ENCODE measurements around the gene PDE4A.
"Not testable (repeated sequence)": the region's sequence is repeated elsewhere in the genome, so short reads cannot be mapped to it uniquely, and the experiment has no call there.

PDE4A gene

DNA sequence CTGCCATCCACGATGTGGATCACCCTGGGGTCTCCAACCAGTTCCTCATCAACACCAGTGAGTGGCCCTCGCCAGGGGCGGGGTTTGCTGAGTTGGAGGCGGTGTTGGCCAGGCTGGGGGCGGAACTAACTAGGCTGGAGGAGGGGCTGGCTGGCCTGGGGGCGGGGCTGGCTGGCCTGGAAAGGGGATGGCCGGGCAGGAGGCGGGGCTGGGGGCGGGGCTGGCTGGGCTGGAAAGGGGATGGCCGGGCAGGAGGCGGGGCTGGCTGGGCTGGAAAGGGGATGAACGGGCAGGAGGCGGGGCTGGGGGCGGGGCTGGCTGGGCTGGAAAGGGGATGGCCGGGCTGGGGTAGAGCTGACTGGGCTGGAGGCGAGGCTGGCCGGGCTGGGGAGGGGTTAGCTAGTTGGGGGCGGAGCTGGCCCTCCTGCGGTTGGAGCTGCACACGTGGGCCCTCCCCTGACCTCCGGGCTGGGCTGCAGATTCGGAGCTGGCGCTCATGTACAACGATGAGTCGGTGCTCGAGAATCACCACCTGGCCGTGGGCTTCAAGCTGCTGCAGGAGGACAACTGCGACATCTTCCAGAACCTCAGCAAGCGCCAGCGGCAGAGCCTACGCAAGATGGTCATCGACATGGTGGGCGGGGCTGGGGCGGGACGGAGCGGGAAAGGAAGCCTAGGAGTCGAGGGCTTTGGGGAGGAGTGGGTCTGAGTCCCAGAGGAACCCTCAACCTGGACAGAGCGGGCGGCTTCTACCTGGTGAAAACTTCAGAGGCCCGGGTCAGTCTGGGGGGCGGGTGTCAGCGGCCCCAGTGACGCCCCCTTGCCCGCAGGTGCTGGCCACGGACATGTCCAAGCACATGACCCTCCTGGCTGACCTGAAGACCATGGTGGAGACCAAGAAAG, 41.0 kb downstream of the PDE4A start:
- H3K9ac ChIP-seq (ENCODE audit: insufficient read length, low read depth), result peak overlapping the region; percentile 64
- no peaks in the 10 kb centered on the region for H3K4me1 ChIP-seq (ENCODE audit: insufficient read depth, insufficient read length)
- DNase-seq (ENCODE audit: low read depth, low spot score), result peak; percentile 88
- no peaks in the 10 kb centered on the region for H3K27me3 ChIP-seq (ENCODE audit: insufficient read depth, insufficient read length)
- peaks cover 15% of the 10 kb centered on the region for H3K36me3 ChIP-seq (ENCODE audit: insufficient read depth, insufficient read length, low read length)
- TF ChIP-seq ZNF274 (IDR thresholded peaks at IDR 0.05; ENCODE audit: low read depth, low read length) (no peak), SUZ12 (IDR thresholded peaks at IDR 0.05; ENCODE audit: extremely low read depth, insufficient read depth, insufficient read length) (no peak), YY1 (IDR thresholded peaks at IDR 0.05; ENCODE audit: insufficient read depth, insufficient read length) (no peak)
- H3K4me3 ChIP-seq (ENCODE audit: insufficient read length, low read depth), result peak overlapping the region; percentile 42
- no peaks in the 10 kb centered on the region for H3K9me3 ChIP-seq (ENCODE audit: insufficient read depth, low read length)

DNA sequence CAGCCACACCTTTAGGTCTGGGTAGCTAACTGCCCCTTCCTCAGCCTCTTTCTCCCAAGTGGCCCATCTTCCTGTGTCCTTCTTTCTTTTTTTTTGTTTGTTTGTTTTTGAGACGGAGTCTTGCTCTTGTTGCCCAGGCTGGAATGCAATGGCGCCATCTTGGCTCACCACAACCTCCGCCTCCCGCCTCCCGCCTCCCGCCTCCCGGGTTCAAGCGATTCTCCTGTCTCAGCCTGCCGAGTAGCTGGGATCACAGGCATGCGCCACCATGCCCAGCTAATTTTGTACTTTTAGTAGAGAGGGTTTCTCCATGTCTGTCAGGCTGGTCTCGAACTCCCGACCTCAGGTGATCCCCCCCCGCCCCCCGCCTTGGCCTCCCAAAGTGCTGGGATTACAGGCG, 41.7 kb downstream of the PDE4A start:
- not testable (repeated sequence) for H3K9me3 ChIP-seq (ENCODE audit: insufficient read depth, low read length); H3K9ac ChIP-seq (ENCODE audit: insufficient read length, low read depth); H3K27me3 ChIP-seq (ENCODE audit: insufficient read depth, insufficient read length); DNase-seq (ENCODE audit: low read depth, low spot score); H3K4me1 ChIP-seq (ENCODE audit: insufficient read depth, insufficient read length)
- Histone ChIP-seq H3K36me3 (ENCODE audit: insufficient read depth, insufficient read length, low read length) (peaks cover 18% of the 10 kb centered on the region), H3K4me3 (ENCODE audit: insufficient read length, low read depth) (peak overlapping the region; percentile 42)

DNA sequence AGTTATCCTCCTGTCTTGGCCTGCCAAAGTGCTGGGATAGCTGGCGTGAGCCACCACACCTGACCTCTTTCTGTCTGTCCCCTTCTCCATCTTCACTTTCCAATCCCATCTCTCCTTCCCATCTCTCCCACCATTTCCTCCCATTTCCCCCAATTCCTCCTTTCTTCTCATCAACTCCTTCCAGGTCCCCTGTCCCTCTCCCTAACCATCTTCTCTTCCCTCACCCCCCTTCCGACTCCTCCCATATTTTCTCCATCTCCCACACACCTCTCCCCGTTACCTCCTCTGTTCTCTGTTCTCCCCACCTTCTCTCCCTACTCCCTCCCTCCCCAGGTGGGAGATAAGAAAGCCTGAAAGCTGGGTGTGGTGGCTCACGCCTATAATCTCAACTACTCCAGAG, 42.2 kb downstream of the PDE4A start:
- H3K4me3 ChIP-seq (ENCODE audit: insufficient read length, low read depth), result no peak overlapping the region
- peaks cover 23% of the 10 kb centered on the region for H3K36me3 ChIP-seq (ENCODE audit: insufficient read depth, insufficient read length, low read length)
- no peaks in the 10 kb centered on the region for H3K27me3 ChIP-seq (ENCODE audit: insufficient read depth, insufficient read length)
- no peaks in the 10 kb centered on the region for H3K4me1 ChIP-seq (ENCODE audit: insufficient read depth, insufficient read length)
- no peak overlapping the region for H3K9ac ChIP-seq (ENCODE audit: insufficient read length, low read depth)
- no peaks in the 10 kb centered on the region for H3K9me3 ChIP-seq (ENCODE audit: insufficient read depth, low read length)
- DNase-seq (ENCODE audit: low read depth, low spot score), result no peak
- TF ChIP-seq ZNF274 (IDR thresholded peaks at IDR 0.05; ENCODE audit: low read depth, low read length) (no peak), YY1 (IDR thresholded peaks at IDR 0.05; ENCODE audit: insufficient read depth, insufficient read length) (no peak)

DNA sequence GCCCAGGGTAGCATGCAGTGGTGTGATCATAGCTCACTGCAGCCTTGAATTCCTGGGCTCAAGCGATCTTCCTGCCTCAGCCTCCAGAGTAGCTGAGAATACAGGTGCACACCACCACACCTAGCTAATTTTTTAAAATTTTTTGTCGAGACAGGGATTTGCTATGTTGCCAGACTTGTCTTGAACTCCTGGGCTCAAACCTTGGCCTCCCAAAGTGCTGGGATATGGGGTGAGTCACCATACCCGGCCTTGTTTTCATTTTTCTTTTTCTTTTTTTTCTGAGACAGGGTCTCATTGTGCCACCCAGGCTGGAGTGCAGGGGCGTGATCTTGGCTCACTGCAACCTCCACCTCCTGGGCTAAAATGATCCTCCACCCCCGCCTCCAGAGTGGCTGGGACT, 44.1 kb downstream of the PDE4A start:
- H3K4me3 ChIP-seq (ENCODE audit: insufficient read length, low read depth), result no peak overlapping the region
- DNase-seq (ENCODE audit: low read depth, low spot score), result no peak
- no peak overlapping the region for H3K9ac ChIP-seq (ENCODE audit: insufficient read length, low read depth)
- peaks cover 7% of the 10 kb centered on the region for H3K4me1 ChIP-seq (ENCODE audit: insufficient read depth, insufficient read length)
- H3K27me3 ChIP-seq (ENCODE audit: insufficient read depth, insufficient read length), result no peaks in the 10 kb centered on the region
- H3K36me3 ChIP-seq (ENCODE audit: insufficient read depth, insufficient read length, low read length), result peaks cover 22% of the 10 kb centered on the region
- no peaks in the 10 kb centered on the region for H3K9me3 ChIP-seq (ENCODE audit: insufficient read depth, low read length)
- no peak for TF ChIP-seq ZNF274 (IDR thresholded peaks at IDR 0.05; ENCODE audit: low read depth, low read length)
- no peak for TF ChIP-seq YY1 (IDR thresholded peaks at IDR 0.05; ENCODE audit: insufficient read depth, insufficient read length)
- no peak for TF ChIP-seq SUZ12 (IDR thresholded peaks at IDR 0.05; ENCODE audit: extremely low read depth, insufficient read depth, insufficient read length)

DNA sequence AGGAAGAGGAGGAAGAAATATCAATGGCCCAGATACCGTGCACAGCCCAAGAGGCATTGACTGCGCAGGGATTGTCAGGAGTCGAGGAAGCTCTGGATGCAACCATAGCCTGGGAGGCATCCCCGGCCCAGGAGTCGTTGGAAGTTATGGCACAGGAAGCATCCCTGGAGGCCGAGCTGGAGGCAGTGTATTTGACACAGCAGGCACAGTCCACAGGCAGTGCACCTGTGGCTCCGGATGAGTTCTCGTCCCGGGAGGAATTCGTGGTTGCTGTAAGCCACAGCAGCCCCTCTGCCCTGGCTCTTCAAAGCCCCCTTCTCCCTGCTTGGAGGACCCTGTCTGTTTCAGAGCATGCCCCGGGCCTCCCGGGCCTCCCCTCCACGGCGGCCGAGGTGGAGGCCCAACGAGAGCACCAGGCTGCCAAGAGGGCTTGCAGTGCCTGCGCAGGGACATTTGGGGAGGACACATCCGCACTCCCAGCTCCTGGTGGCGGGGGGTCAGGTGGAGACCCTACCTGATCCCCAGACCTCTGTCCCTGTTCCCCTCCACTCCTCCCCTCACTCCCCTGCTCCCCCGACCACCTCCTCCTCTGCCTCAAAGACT, 46.9 kb downstream of the PDE4A start:
- Histone ChIP-seq H3K9ac (ENCODE audit: insufficient read length, low read depth) (peak overlapping the region; percentile 6), H3K9me3 (ENCODE audit: insufficient read depth, low read length) (no peaks in the 10 kb centered on the region), H3K27me3 (ENCODE audit: insufficient read depth, insufficient read length) (no peaks in the 10 kb centered on the region), H3K36me3 (ENCODE audit: insufficient read depth, insufficient read length, low read length) (peaks cover 20% of the 10 kb centered on the region), H3K4me3 (ENCODE audit: insufficient read length, low read depth) (no peak overlapping the region), H3K4me1 (ENCODE audit: insufficient read depth, insufficient read length) (peaks cover 9% of the 10 kb centered on the region)
- DNase-seq (ENCODE audit: low read depth, low spot score), result no peak
- no peak for TF ChIP-seq ZNF274 (IDR thresholded peaks at IDR 0.05; ENCODE audit: low read depth, low read length)
- no peak for TF ChIP-seq SUZ12 (IDR thresholded peaks at IDR 0.05; ENCODE audit: extremely low read depth, insufficient read depth, insufficient read length)
- TF ChIP-seq YY1 (IDR thresholded peaks at IDR 0.05; ENCODE audit: insufficient read depth, insufficient read length), result no peak

DNA sequence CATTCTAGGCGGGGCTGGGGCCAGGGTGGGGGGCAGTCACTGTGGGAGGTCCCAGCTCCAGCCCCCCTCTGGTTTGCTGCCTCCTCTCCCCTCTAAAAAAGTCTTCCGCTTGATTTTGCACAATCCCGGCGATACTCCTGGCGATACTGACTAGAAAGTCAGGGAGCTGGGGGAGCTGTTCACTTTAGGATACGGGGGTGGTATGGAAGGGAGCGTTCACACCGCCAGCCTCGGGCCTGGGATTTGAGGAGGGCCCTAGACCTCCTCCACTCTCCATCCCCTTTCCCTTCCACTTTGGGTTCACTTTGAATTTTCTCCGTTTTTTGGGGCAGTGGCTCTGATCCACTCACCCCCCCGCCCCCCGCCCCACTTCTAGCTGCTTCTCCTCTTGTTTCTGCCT, 47.8 kb downstream of the PDE4A start:
- TF ChIP-seq SUZ12 (IDR thresholded peaks at IDR 0.05; ENCODE audit: extremely low read depth, insufficient read depth, insufficient read length), result no peak

DNA sequence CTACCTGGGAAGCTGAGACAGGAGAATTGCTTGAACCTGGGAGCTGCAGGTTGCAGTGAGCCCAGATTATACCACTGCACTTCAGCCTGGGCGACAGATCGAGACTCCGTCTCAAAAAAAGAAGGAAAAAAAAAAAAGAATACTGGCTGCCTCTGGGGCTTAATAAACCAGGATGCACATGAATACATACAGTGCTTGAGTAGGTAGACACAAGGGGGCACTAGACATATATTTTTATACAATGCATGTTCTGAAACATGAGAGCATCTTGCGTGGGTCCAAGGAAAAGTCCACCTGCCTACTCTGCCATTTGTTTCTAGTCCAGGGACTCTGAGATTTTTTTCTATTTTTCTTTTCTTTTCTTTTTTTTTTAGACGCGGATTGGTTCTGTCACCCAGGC, 51.6 kb downstream of the PDE4A start:
- Histone ChIP-seq H3K36me3 (ENCODE audit: insufficient read depth, insufficient read length, low read length) (peaks cover 9% of the 10 kb centered on the region), H3K4me1 (ENCODE audit: insufficient read depth, insufficient read length) (peaks cover 9% of the 10 kb centered on the region), H3K9me3 (ENCODE audit: insufficient read depth, low read length) (no peaks in the 10 kb centered on the region), H3K4me3 (ENCODE audit: insufficient read length, low read depth) (no peak overlapping the region), H3K9ac (ENCODE audit: insufficient read length, low read depth) (no peak overlapping the region), H3K27me3 (ENCODE audit: insufficient read depth, insufficient read length) (no peaks in the 10 kb centered on the region)
- TF ChIP-seq YY1 (IDR thresholded peaks at IDR 0.05; ENCODE audit: insufficient read depth, insufficient read length) (no peak), ZNF274 (IDR thresholded peaks at IDR 0.05; ENCODE audit: low read depth, low read length) (no peak), SUZ12 (IDR thresholded peaks at IDR 0.05; ENCODE audit: extremely low read depth, insufficient read depth, insufficient read length) (no peak)
- DNase-seq (ENCODE audit: low read depth, low spot score), result no peak

More for the DNA sequence above, 47.8 kb downstream of the PDE4A start:
- Histone ChIP-seq H3K9ac (ENCODE audit: insufficient read length, low read depth) (no peak overlapping the region), H3K4me1 (ENCODE audit: insufficient read depth, insufficient read length) (peaks cover 9% of the 10 kb centered on the region), H3K27me3 (ENCODE audit: insufficient read depth, insufficient read length) (no peaks in the 10 kb centered on the region), H3K36me3 (ENCODE audit: insufficient read depth, insufficient read length, low read length) (peaks cover 20% of the 10 kb centered on the region), H3K9me3 (ENCODE audit: insufficient read depth, low read length) (no peaks in the 10 kb centered on the region), H3K4me3 (ENCODE audit: insufficient read length, low read depth) (no peak overlapping the region)
- DNase-seq (ENCODE audit: low read depth, low spot score), result no peak

All from NT2/D1 (cell line).